Amygdala (tissue), 56 donors: ENCODE data around the gene EXOC3.
A peak's percentile ranks its signal among the peaks of the same experiment; 100 is the strongest.
"Not testable (repeated sequence)": the region's sequence is repeated elsewhere in the genome, so short reads cannot be mapped to it uniquely, and the experiment has no call there.

ENCODE experiments used
- DNase-seq, 56 donors: peaks; one replicate each; lab custom pipeline; 2025; lab: John Stamatoyannopoulos, UW

EXOC3 gene

GRCh38 chr5:470961-471749, 28.2 kb downstream of the EXOC3 start:
- no peak for DNase-seq

GRCh38 chr5:471750-472058, 28.7 kb downstream of the EXOC3 start:
- DNase-seq, result no peak

- peak in 3 of 56 donors; percentile 7 to 41 (median 41) for DNase-seq
These were observed 29.2 kb downstream of the EXOC3 start for GRCh38 chr5:472076-472655.

DNA sequence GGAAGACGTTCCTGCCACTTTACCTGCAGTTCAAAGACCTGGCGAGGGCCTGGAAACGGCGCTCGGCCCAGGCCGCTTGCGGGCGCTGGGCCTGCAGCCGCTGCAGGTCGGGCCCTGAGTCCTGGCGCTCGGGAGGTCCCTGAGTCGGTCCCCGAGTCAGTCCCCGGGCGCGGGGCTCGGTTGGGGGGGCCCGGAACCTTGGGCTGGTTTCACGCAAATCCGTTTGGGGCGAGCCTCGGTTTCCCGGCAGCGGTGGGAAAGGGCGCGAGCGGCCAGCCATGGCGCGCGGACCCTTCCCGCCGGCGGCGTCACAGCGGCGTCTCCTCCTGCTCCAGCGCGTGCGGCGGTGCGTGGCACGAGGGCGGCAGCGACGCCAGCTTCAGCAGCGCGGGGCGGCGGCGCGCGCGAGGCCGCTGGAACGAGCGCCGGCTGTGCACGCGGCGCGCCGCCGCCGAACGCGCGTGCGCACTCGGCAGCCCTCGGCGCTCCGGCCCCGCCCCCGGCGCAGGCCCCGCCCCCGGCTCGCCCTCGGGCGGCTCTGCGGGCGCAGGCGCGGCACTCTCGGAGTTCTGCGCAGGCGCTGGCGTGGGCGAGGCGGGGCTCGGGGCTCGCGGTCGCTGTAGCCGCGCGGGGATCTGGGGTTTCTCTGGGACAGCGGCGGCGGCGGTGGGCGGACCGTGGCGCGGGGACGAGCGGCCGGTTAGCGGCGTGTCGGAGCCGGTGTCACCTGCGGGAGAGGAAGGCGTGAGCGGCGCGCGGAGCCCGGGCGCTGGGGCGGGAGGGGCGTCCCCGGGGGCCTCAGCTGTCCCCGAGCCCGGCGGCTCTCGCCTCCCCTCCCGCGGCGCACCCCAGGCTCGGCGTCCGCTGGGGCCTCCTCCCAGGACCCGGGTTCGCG, 29.9 kb downstream of the EXOC3 start:
- peak in 53 of 56 donors; percentile 14 to 88 (median 77) for DNase-seq

DNA sequence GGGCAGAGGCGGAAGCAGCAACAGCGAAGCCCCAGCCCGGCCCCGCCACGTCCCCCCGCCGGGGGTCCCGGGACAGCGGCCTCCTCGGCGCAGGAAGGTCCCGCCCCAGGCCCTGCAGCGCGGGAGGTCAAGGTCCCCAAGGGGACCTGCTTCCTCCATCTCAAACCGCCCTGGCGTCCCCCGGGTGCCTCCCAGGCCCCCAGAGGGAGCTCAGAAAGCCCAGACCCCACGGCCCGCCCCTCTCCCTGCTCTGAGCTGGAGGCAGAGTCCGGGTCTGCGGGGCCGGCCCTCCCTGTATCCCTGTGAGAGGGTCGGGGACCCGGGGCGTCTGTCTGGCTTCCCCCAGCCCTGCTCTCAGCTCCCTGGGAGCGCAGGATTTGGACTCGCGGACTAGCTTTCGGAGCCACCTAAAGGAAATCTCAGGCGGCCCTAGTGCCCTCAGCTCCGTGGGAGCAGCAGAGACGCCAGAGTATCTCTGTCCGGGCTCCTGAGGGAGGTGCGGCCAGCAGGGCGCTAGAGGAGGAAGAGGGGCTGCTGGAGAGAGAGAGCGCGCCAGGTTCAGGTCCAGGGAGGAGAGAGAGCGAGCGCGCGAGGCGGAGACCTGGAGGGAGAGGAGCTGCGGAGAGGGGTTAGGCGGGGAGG, 30.7 kb downstream of the EXOC3 start:
- DNase-seq, result peak in 4 of 56 donors; percentile 12 to 56 (median 26)

GRCh38 chr5:474232-474839, 31.4 kb downstream of the EXOC3 start:
- DNase-seq, result not testable (repeated sequence)

- DNase-seq, result no peak
These were observed 32.1 kb downstream of the EXOC3 start for GRCh38 chr5:474840-475661.

- DNase-seq, result no peak
These were observed 32.7 kb downstream of the EXOC3 start for GRCh38 chr5:475704-476101.

GRCh38 chr5:476102-476813, 33.3 kb downstream of the EXOC3 start:
- DNase-seq, result no peak

DNA sequence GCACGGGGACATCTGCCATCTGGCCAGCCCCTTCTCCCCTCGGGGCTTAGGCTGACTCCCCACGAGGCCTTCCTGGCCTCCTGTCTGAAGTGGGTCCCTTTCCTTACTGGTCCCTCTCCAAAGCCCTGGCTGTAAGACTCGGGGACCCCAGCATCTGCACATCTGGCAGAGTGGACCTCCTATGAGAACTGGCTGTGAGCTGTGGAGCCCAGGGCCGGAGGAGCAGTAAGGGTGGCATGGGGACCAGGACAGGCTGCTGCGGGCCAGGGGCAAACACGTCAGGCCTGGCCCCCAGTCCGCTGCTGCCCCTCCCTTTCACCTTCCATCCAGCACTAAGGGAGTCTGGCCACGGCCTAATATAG, 33.8 kb downstream of the EXOC3 start:
- DNase-seq, result no peak

GRCh38 chr5:477247-477646, 34.3 kb downstream of the EXOC3 start:
- no peak for DNase-seq

GRCh38 chr5:477871-478270, 34.9 kb downstream of the EXOC3 start:
- DNase-seq, result no peak

DNA sequence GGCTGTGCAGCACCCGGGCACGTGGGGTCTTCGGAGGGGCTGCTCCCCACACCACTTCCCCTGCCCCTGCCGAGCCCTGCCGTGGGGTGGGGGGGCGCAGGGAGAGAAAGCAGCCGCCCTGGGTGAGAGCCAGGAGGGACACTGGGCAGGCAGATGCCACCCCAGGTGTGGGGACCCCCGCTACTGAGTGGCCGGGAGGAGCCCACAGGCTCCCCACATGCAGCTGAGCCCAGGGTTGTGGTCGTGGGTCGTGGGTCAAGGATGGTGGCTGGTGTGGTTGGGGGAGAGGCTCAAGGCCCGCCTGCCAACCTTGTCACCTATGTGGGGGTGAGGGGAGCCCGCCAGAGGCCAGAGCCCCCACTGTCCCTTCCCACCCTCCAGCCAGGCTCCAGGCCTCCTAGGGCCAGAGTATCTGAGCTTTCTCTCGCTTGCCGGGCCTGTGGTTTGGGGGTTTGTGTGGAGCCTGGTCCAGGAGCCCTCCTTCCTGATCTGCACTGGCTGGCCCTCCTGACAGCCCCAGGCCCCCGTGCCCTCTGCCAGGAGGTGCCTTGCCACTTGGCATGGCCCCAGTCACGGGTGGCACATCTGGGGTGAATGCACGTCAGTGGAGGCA, 35.5 kb downstream of the EXOC3 start:
- DNase-seq, result no peak

- no peak for DNase-seq
These were observed 36.1 kb downstream of the EXOC3 start for GRCh38 chr5:478982-479535.

DNA sequence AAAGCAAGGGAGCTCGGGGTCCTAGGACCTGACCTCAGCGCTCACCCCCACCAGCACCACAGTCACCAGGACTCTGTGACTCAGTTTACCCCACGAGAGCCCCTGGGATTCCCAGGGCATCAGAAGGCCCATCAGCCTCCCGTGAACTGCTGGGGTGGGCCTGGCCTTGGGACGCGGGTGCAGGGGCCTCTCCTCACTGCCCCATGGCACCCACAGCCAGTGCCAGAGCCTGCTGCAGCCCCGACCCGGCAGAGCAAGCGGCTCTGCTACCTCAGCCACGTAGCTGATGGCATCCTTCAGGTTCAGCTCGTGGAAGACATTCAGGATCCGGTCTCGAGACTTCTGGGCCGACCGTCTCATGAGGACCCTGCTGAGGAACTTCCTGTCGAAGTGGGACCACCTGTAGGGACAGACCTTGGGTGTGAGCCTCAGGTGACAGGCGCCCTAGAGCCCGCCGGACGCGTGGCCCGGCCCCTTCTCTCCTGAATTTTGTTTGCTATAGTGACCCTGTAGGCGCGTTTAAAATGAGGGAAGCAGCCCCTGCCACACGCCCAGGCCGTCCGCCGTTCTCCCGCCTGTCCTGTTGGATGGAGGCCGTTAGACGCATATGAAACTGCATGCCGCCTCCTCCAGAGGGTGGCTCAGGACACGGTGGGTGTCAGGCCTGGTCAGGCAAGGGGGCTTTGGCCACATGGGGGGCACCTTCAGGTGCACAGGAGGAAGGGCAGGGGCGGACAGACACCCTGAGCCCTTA, 36.8 kb downstream of the EXOC3 start:
- DNase-seq, result no peak

DNA sequence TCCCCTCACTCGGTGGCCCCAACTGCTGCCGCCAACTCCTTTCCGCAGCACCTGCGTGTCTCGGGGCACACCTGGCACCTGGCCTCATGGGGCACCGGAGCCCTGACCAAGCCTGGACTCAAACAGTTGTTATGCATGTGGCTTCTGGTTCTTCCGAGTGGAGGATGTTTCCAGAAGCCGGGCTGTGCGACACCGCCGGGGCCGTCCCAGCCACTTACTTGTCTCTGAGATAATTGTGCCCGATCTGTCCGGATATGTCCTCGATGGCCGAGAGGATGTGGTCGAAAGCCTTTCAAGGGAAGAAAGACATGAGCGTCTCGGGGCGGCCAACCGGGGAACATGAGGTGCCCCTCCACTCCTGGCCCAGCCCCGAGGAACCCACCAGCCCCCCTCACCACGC, 38.4 kb downstream of the EXOC3 start:
- DNase-seq, result no peak

DNA sequence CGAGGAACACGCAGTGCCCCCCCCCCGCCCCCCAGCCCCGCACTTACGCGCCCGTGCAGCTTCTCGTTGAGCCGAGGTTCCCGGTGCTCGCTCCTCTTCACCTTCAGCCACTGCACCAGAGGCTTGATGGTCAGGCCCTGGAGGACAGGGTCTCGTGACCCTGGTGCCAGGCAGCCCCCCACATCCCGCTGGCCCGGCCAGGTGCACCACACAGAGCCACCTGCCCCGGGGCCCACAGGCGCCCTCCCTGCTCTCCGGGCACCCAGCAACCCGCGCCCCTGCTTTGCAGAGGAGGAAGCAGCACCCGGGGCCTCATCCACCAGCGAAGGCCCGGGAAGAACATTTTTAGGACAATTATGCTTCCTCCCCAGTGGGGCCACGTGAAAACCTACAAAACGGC, 39.0 kb downstream of the EXOC3 start:
- DNase-seq, result no peak

- no peak for DNase-seq
These were observed 39.5 kb downstream of the EXOC3 start for GRCh38 chr5:482506-482905.
